Activated CD4-positive, CD25-positive, alpha-beta regulatory T cell treated with anti-CD3 and anti-CD28 coated beads, Interleukin-2, amount 50 U/mL, for 24 hours (primary cell): Measurements from ENCODE around the gene ECT2.
"Not testable (repeated sequence)": the region's sequence is repeated elsewhere in the genome, so short reads cannot be mapped to it uniquely, and the experiment has no call there.

Experiments used
- ATAC-seq, 2 donors: fragments of 150-1000 bp; cut with Tn5 transposase; one replicate each; pipeline ENCODE4 v1.10.0; 2021; ENCODE audit warnings: mild to moderate bottlenecking in 1 of 2, moderate library complexity in 1 of 2

ECT2 gene

GRCh38 chr3:172815857-172816256 is 65.3 kb downstream of the ECT2 start:
- ATAC-seq: no peak

- ATAC-seq: no peak
Measured at GRCh38 chr3:172816281-172816680, 65.8 kb downstream of the ECT2 start.

GRCh38 chr3:172816968-172817367 is 66.4 kb downstream of the ECT2 start:
- no peak for ATAC-seq

GRCh38 chr3:172820492-172820891 is 70.0 kb downstream of the ECT2 start:
- ATAC-seq: no peak

- ATAC-seq: no peak
Measured at GRCh38 chr3:172824229-172824628, 73.7 kb downstream of the ECT2 start.

GRCh38 chr3:172827231-172827630 is 76.7 kb downstream of the ECT2 start:
- ATAC-seq: not testable (repeated sequence)

- no peak for ATAC-seq
Measured at GRCh38 chr3:172832983-172833382, 82.5 kb downstream of the ECT2 start.

- ATAC-seq: no peak
Measured at GRCh38 chr3:172836390-172836997, 86.0 kb downstream of the ECT2 start.

GRCh38 chr3:172839679-172840078 is 89.2 kb downstream of the ECT2 start:
- ATAC-seq: no peak

GRCh38 chr3:172840463-172840862 is 89.9 kb downstream of the ECT2 start:
- ATAC-seq: no peak

- no peak for ATAC-seq
Measured at GRCh38 chr3:172840913-172841312, 90.4 kb downstream of the ECT2 start.

GRCh38 chr3:172844428-172844827 is 93.9 kb downstream of the ECT2 start:
- ATAC-seq: no peak

GRCh38 chr3:172846103-172846561 is 95.6 kb downstream of the ECT2 start:
- ATAC-seq: peak in 1 of 2 donors; percentile 30

- no peak for ATAC-seq
Measured at GRCh38 chr3:172846706-172847105, 96.2 kb downstream of the ECT2 start.

- ATAC-seq: no peak
Measured at GRCh38 chr3:172847292-172847691, 96.8 kb downstream of the ECT2 start.

- ATAC-seq: no peak
Measured at GRCh38 chr3:172848910-172849309, 98.4 kb downstream of the ECT2 start.

- no peak for ATAC-seq
Measured at GRCh38 chr3:172853005-172853404, 102.5 kb downstream of the ECT2 start.

- ATAC-seq: no peak
Measured at GRCh38 chr3:172853921-172854666, 103.6 kb downstream of the ECT2 start.

GRCh38 chr3:172855037-172855436 is 104.5 kb downstream of the ECT2 start:
- no peak for ATAC-seq

- no peak for ATAC-seq
Measured at GRCh38 chr3:172856795-172857742, 106.5 kb downstream of the ECT2 start.

GRCh38 chr3:172859041-172859440 is 108.5 kb downstream of the ECT2 start:
- no peak for ATAC-seq

- not testable (repeated sequence) for ATAC-seq
Measured at GRCh38 chr3:172866726-172867350, 116.3 kb downstream of the ECT2 start.
